ENCODE results near the gene C11orf98. TPM values are rescaled to one million over a fixed set of nuclear protein-coding genes. Genes with fewer than 3 reads are reported as not detected.

The C11orf98 gene
- total and polyA plus RNA-seq, 2 of the 13 experiments (the other 11 are each of a cell fraction or from before 2014, with no cell fraction given): 30.4 to 91.8 TPM

DNA sequence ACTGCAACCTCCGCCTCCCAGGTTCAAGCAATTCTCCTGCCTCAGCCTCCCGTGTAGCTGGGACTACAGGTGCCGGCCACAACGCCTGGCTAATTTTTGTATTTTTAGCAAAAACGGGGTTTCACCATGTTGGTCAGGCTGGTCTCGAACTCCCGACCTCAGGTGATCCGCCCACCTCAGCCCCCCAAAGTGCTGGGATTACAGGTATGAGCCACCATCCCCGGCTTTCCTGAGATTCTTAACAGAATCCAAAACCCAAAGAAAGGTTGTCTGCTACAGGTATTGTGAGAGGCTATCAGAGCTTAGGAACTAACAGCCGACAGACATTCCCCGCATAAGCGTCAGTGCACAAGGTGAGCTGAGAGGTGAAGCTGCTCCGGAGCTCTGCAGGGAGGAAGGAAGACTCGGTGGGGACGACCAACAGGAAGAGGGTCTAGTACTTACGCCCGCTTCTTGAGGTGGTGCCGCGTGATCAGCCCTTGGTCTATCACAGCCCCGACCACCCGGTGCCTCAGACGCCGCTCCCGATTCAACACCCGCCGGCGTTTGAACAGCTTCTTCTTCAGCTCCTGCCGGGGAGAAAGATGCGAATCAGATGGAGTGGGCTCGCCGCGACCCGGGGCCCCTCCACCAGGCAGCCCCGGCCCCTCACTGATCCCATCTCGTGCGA lies 470 bp downstream of the C11orf98 start (continued):
- no peak for TF ChIP-seq SUZ12 (IDR thresholded peaks at IDR 0.05; ENCODE audit: low read depth, low read length)
- TF ChIP-seq ZNF256 (CRISPR knock-in tag; conservative IDR thresholded peaks at IDR 0.05): no peak
- TF ChIP-seq ZNF790 (CRISPR knock-in tag; IDR thresholded peaks at IDR 0.05; ENCODE audit: borderline replicate concordance): 0 out of 2 replicates have a peak, but pooled peaks have one; percentile 27
- TF ChIP-seq, protein P1, sequence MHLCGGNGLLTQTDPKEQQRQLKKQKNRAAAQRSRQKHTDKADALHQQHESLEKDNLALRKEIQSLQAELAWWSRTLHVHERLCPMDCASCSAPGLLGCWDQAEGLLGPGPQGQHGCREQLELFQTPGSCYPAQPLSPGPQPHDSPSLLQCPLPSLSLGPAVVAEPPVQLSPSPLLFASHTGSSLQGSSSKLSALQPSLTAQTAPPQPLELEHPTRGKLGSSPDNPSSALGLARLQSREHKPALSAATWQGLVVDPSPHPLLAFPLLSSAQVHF (CRISPR knock-in tag; IDR thresholded peaks at IDR 0.05): no peak
- no peak for TF ChIP-seq KLF12 (CRISPR knock-in tag; IDR thresholded peaks at IDR 0.05; ENCODE audit: borderline replicate concordance)
- TF ChIP-seq POLR2AphosphoS2 (IDR thresholded peaks at IDR 0.05; ENCODE audit: low read depth, low read length): no peak
- no peak for TF ChIP-seq HNRNPUL1 (IDR thresholded peaks at IDR 0.05; ENCODE audit: low read depth, low read length)
- TF ChIP-seq, protein P2, sequence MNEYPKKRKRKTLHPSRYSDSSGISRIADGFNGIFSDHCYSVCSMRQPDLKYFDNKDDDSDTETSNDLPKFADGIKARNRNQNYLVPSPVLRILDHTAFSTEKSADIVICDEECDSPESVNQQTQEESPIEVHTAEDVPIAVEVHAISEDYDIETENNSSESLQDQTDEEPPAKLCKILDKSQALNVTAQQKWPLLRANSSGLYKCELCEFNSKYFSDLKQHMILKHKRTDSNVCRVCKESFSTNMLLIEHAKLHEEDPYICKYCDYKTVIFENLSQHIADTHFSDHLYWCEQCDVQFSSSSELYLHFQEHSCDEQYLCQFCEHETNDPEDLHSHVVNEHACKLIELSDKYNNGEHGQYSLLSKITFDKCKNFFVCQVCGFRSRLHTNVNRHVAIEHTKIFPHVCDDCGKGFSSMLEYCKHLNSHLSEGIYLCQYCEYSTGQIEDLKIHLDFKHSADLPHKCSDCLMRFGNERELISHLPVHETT (CRISPR knock-in tag; conservative IDR thresholded peaks at IDR 0.05): no peak
- no peak; the same call in 1 of the 2 replicates for TF ChIP-seq MXD4 (CRISPR knock-in tag; IDR thresholded peaks at IDR 0.05)
- TF ChIP-seq PAWR (CRISPR knock-in tag; IDR thresholded peaks at IDR 0.05; ENCODE audit: borderline replicate concordance): no peak
- 0 out of 2 replicates have a peak, but pooled peaks have one; percentile 50 for TF ChIP-seq WIZ (CRISPR knock-in tag; IDR thresholded peaks at IDR 0.05)
- 0 out of 2 replicates have a peak, but pooled peaks have one; percentile 29 for TF ChIP-seq ZNF329 (CRISPR knock-in tag; IDR thresholded peaks at IDR 0.05; ENCODE audit: low read depth)
- TF ChIP-seq FIP1L1 (IDR thresholded peaks at IDR 0.05; ENCODE audit: borderline replicate concordance, insufficient read depth, low read depth, low read length): no peak
- peak; percentile 49; the same call in 1 of the 2 replicates for TF ChIP-seq ZMYM2 (CRISPR knock-in tag; IDR thresholded peaks at IDR 0.05)
- TF ChIP-seq MTF2 (CRISPR knock-in tag; IDR thresholded peaks at IDR 0.05; ENCODE audit: borderline replicate concordance): no peak
- TF ChIP-seq CHD4 (IDR thresholded peaks at IDR 0.05; ENCODE audit: borderline replicate concordance, low read length): peak; percentile 60; the same call in 1 of the 2 replicates
- peak; percentile 56; the same call in 1 of the 2 replicates for TF ChIP-seq KDM5A (IDR thresholded peaks at IDR 0.05; ENCODE audit: borderline replicate concordance, low read length)
- no peak for TF ChIP-seq ZNF235 (CRISPR knock-in tag; IDR thresholded peaks at IDR 0.05; ENCODE audit: borderline replicate concordance)
- TF ChIP-seq ZNF839 (CRISPR knock-in tag; IDR thresholded peaks at IDR 0.05; ENCODE audit: borderline replicate concordance): no peak
- TF ChIP-seq GPN1 (CRISPR knock-in tag; IDR thresholded peaks at IDR 0.05; ENCODE audit: borderline replicate concordance): no peak
- TF ChIP-seq, protein P3, sequence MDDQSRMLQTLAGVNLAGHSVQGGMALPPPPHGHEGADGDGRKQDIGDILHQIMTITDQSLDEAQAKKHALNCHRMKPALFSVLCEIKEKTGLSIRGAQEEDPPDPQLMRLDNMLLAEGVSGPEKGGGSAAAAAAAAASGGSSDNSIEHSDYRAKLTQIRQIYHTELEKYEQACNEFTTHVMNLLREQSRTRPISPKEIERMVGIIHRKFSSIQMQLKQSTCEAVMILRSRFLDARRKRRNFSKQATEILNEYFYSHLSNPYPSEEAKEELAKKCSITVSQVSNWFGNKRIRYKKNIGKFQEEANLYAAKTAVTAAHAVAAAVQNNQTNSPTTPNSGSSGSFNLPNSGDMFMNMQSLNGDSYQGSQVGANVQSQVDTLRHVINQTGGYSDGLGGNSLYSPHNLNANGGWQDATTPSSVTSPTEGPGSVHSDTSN (CRISPR knock-in tag; IDR thresholded peaks at IDR 0.05; ENCODE audit: borderline replicate concordance): no peak
- TF ChIP-seq ASH2L (IDR thresholded peaks at IDR 0.05; ENCODE audit: insufficient read length, low read depth, low read length): no peak
- no peak for TF ChIP-seq ZMAT3 (CRISPR knock-in tag; conservative IDR thresholded peaks at IDR 0.05)
- TF ChIP-seq, protein P4, sequence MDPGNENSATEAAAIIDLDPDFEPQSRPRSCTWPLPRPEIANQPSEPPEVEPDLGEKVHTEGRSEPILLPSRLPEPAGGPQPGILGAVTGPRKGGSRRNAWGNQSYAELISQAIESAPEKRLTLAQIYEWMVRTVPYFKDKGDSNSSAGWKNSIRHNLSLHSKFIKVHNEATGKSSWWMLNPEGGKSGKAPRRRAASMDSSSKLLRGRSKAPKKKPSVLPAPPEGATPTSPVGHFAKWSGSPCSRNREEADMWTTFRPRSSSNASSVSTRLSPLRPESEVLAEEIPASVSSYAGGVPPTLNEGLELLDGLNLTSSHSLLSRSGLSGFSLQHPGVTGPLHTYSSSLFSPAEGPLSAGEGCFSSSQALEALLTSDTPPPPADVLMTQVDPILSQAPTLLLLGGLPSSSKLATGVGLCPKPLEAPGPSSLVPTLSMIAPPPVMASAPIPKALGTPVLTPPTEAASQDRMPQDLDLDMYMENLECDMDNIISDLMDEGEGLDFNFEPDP (CRISPR knock-in tag; conservative IDR thresholded peaks at IDR 0.05): no peak

Measured in HepG2 (cell line).